AG09309 (cell line): ENCODE data around the gene GRK2.

Experiments used
- DNase-seq: peaks from one replicate; pipeline ENCODE4 v3.0.0-alpha.2; 2010; ENCODE audit warnings: low read depth
- H3K4me3 ChIP-seq: 2 replicates; pipeline ENCODE4 v1.5.1; 2011; ENCODE audit warnings: mild to moderate bottlenecking, low read depth, low read length, moderate library complexity; ENCODE audit not compliant: control insufficient read depth
- CTCF ChIP-seq: IDR thresholded peaks from 2 replicates; pipeline ENCODE4 v1.5.1; 2011; ENCODE audit warnings: mild to moderate bottlenecking, low read depth, low read length, inconsistent platforms; ENCODE audit not compliant: insufficient read depth, control insufficient read depth; ENCODE audit errors: missing control alignments

GRK2 gene

GRCh38 chr11:67311051-67311555, 44.8 kb downstream of the GRK2 start:
- no peak overlapping the region for H3K4me3 ChIP-seq
- TF ChIP-seq CTCF, result no peak
- no peak for DNase-seq

DNA sequence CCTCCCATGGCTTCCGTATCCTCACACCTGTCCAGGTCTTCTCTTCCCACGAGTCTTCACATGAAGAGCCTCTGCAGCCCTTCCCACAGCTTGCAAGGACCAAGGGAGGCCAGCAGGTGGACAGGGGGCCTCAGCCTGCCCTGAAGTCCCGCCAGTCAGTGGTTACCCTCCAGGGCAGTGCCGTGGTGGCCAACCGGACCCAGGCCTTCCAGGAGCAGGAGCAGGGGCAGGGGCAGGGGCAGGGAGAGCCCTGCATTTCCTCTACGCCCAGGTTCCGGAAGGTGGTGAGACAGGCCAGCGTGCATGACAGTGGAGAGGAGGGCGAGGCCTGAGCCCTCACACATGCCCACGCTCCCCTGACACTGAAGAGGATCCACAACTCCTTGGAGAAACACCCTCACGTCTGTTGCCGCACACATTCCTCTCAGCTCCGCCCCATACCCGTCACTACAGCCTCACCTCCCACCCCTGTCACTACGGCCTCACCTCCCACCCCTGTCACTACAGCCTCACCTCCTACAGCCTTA, 45.3 kb downstream of the GRK2 start:
- no peak for TF ChIP-seq CTCF
- DNase-seq, result no peak

GRCh38 chr11:67312187-67313021, 46.1 kb downstream of the GRK2 start:
- TF ChIP-seq CTCF, result no peak
- no peak for DNase-seq
- no peak overlapping the region for H3K4me3 ChIP-seq

More for the DNA sequence above, 45.3 kb downstream of the GRK2 start:
- no peak overlapping the region for H3K4me3 ChIP-seq

DNA sequence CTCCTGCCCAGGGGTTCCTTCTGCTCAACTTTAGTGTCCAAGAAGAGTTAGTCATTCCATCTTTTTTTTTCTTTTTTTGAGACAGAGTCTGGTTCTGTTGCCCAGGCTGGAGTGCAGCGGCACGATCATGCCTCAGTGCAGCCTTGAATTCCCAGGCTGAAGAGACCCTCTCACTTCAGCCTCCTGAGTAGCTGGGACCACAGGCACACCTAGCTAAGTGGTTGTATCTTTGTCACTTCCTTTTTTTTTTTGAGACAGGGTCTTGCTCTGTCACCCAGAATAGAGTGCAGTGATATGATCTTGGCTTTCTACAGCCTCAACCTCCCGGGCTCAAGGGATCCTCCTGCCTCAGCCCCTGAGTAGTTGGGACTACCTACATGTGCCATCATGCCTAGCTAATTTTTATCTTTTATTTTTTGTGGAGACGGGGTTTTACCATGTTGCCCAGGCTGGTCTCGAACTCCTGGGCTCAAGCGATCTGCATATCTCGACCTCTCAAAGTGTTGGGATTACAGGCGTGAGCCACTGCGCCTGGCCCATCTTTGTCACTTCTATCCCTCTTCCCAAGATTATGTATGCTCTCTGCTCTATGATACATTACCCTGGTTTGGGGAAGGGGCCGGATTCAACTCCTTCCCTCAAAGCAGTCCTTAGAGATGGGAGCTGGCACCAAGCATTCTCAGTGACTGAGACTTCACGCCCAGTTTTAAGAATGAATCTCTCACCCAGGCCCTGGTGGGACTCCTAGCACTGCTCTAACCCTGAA, 47.0 kb downstream of the GRK2 start:
- no peak for DNase-seq
- H3K4me3 ChIP-seq, result no peak overlapping the region
- TF ChIP-seq CTCF, result no peak

- no peak for TF ChIP-seq CTCF
- DNase-seq, result no peak
- no peak overlapping the region for H3K4me3 ChIP-seq
Measured at GRCh38 chr11:67314218-67314617, 47.9 kb downstream of the GRK2 start.

DNA sequence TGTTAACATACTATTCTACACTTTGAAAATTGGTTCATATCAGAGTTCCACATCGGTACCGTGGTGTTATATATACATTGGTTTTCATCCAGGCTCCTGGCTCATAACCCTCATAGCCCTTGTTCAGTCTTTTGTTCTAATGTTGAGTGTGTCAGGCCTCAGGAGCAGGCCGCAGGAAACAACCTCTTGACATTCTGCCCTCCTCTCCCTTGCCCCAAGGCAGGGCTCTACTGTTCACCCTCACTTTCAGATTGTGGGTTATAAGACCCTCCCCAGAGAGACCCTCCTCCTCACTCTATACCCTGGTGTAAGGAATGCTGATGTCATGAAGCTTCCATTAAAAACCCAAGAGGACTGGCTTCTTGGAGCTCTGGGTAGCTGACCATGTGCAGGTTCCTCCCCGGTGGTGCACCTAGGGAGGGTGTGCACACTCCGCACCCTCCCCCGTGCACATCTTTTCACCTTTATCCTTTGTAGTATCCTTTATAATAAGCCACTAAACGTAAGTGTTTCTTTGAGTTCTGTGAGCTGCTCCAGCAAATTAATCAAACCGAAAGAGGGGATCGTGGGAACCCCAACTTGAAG, 49.1 kb downstream of the GRK2 start:
- TF ChIP-seq CTCF, result no peak
- no peak for DNase-seq
- H3K4me3 ChIP-seq, result no peak overlapping the region
